ENCODE results near the gene GRIA1. TPM values are rescaled to one million over a fixed set of nuclear protein-coding genes. Genes with fewer than 3 reads are reported as not detected.

Gene GRIA1
- total RNA-seq, 1 donor from 2014 or later = 1.6 TPM

- TF ChIP-seq CTCF (conservative IDR thresholded peaks at IDR 0.05) = no peak
- H3K4me1 Mint-ChIP-seq = no peaks in the 10 kb centered on the region
- no peak overlapping the region for H3K27ac Mint-ChIP-seq (ENCODE audit: unreplicated experiment)
- no peak for DNase-seq (ENCODE audit: low read depth, low spot score)
- peaks cover 2% of the 10 kb centered on the region for H3K36me3 Mint-ChIP-seq (ENCODE audit: low read depth)
- no peaks in the 10 kb centered on the region for H3K27me3 Mint-ChIP-seq (ENCODE audit: low read depth)
- no peaks in the 10 kb centered on the region for H3K9me3 Mint-ChIP-seq
- H3K4me3 Mint-ChIP-seq = no peak overlapping the region
Observed at GRCh38 chr5:153674356-153674755, 183.9 kb downstream of the GRIA1 start.

GRCh38 chr5:153676406-153676805 lies 185.9 kb downstream of the GRIA1 start:
- peaks cover 2% of the 10 kb centered on the region for H3K9me3 Mint-ChIP-seq
- H3K4me3 Mint-ChIP-seq = no peak overlapping the region
- no peak for DNase-seq (ENCODE audit: low read depth, low spot score)
- no peak for TF ChIP-seq CTCF (conservative IDR thresholded peaks at IDR 0.05)
- no peak overlapping the region for H3K27ac Mint-ChIP-seq (ENCODE audit: unreplicated experiment)
- H3K27me3 Mint-ChIP-seq (ENCODE audit: low read depth) = no peaks in the 10 kb centered on the region
- H3K4me1 Mint-ChIP-seq = no peaks in the 10 kb centered on the region
- peaks cover 2% of the 10 kb centered on the region for H3K36me3 Mint-ChIP-seq (ENCODE audit: low read depth)

- Mint-ChIP-seq H3K9me3 (peaks cover 2% of the 10 kb centered on the region), H3K27me3 (ENCODE audit: low read depth) (no peaks in the 10 kb centered on the region), H3K4me3 (no peak overlapping the region), H3K36me3 (ENCODE audit: low read depth) (peaks cover 2% of the 10 kb centered on the region), H3K4me1 (no peaks in the 10 kb centered on the region), H3K27ac (ENCODE audit: unreplicated experiment) (no peak overlapping the region)
- DNase-seq (ENCODE audit: low read depth, low spot score) = no peak
- no peak for TF ChIP-seq CTCF (conservative IDR thresholded peaks at IDR 0.05)
Observed at GRCh38 chr5:153676821-153677220, 186.4 kb downstream of the GRIA1 start.

GRCh38 chr5:153678617-153679329 lies 188.3 kb downstream of the GRIA1 start:
- Mint-ChIP-seq H3K4me3 (no peak overlapping the region), H3K36me3 (ENCODE audit: low read depth) (peaks cover 2% of the 10 kb centered on the region), H3K27me3 (ENCODE audit: low read depth) (no peaks in the 10 kb centered on the region), H3K27ac (ENCODE audit: unreplicated experiment) (no peak overlapping the region), H3K4me1 (no peaks in the 10 kb centered on the region), H3K9me3 (peaks cover 2% of the 10 kb centered on the region)
- TF ChIP-seq CTCF (conservative IDR thresholded peaks at IDR 0.05) = no peak
- DNase-seq (ENCODE audit: low read depth, low spot score) = no peak

- Mint-ChIP-seq H3K4me3 (no peak overlapping the region), H3K27ac (ENCODE audit: unreplicated experiment) (no peak overlapping the region), H3K27me3 (ENCODE audit: low read depth) (no peaks in the 10 kb centered on the region), H3K9me3 (no peaks in the 10 kb centered on the region), H3K36me3 (ENCODE audit: low read depth) (no peaks in the 10 kb centered on the region), H3K4me1 (no peaks in the 10 kb centered on the region)
- TF ChIP-seq CTCF (conservative IDR thresholded peaks at IDR 0.05) = no peak
- DNase-seq (ENCODE audit: low read depth, low spot score) = no peak
Observed at GRCh38 chr5:153690236-153690635, 199.8 kb downstream of the GRIA1 start.
